Activated naive CD8-positive, alpha-beta T cell (primary cell): ENCODE data around the gene TP73.

Experiments
- H3K27ac Mint-ChIP-seq: one replicate; pipeline ENCODE4 v1.8.0; 2021; ENCODE audit warnings: mixed read lengths
- H3K27me3 Mint-ChIP-seq: one replicate; pipeline ENCODE4 v1.8.0; 2021; ENCODE audit warnings: mixed read lengths
- H3K36me3 Mint-ChIP-seq: one replicate; pipeline ENCODE4 v1.8.0; 2021; ENCODE audit warnings: mixed read lengths
- H3K4me1 Mint-ChIP-seq: one replicate; pipeline ENCODE4 v1.8.0; 2021; ENCODE audit warnings: low read depth, mixed read lengths
- H3K4me3 Mint-ChIP-seq: one replicate; pipeline ENCODE4 v1.8.0; 2021; ENCODE audit warnings: mild to moderate bottlenecking, mixed read lengths
- H3K9me3 Mint-ChIP-seq: one replicate; pipeline ENCODE4 v1.8.0; 2021; ENCODE audit warnings: low read depth, mixed read lengths

TP73 gene

DNA sequence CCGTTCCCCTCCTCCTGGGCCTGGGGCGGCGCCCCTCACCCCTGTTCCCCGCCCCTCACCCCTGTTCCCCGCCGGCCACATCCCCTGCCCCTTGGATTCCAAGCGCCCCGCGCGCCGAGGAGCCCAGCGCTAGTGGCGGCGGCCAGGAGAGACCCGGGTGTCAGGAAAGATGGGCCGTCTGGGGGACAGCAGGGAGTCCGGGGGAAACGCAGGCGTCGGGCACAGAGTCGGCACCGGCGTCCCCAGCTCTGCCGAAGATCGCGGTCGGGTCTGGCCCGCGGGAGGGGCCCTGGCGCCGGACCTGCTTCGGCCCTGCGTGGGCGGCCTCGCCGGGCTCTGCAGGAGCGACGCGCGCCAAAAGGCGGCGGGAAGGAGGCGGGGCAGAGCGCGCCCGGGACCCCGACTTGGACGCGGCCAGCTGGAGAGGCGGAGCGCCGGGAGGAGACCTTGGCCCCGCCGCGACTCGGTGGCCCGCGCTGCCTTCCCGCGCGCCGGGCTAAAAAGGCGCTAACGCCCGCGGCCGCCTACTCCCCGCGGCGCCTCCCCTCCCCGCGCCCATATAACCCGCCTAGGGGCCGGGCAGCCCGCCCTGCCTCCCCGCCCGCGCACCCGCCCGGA is at the start of gene TP73:
TSS of gene TP73 (plus strand) at position 587 of the 618 bp plus-strand sequence. CDS start 29,850 bp downstream, outside the sequence.
- H3K9me3 Mint-ChIP-seq, result no peaks in the 10 kb centered on the region
- peaks cover under 1% of the 10 kb centered on the region for H3K36me3 Mint-ChIP-seq
- peak within 1 kb of the TSS; percentile 59 for H3K4me3 Mint-ChIP-seq
- peaks cover 25% of the 10 kb centered on the region for H3K4me1 Mint-ChIP-seq
- H3K27me3 Mint-ChIP-seq, result peaks cover 20% of the 10 kb centered on the region
- H3K27ac Mint-ChIP-seq, result no peak within 1 kb of the TSS

DNA sequence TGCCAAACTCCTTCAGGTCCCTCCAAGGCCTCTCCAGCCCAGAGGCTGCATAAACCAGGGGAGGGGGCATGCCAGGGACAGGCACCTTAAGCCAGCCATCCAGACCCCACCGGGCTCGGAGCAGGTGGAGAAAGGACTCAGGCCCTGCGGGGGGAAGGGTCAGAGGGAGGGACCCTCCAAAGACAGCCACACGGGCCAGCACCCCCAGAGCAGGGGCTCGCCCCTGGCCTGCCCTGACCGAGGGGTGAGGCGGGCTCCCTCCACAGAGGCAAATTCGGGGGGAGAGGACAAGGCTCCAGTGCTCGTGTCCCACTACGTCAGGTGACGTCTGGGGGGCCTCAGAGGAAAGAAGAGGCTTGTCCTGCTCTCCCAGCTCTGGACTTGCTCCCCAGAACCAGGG is 49.2 kb upstream of the TP73 start:
- Mint-ChIP-seq H3K36me3 (no peaks in the 10 kb centered on the region), H3K4me3 (no peak overlapping the region), H3K4me1 (peaks cover 5% of the 10 kb centered on the region), H3K9me3 (no peaks in the 10 kb centered on the region), H3K27ac (no peak overlapping the region), H3K27me3 (no peaks in the 10 kb centered on the region)

DNA sequence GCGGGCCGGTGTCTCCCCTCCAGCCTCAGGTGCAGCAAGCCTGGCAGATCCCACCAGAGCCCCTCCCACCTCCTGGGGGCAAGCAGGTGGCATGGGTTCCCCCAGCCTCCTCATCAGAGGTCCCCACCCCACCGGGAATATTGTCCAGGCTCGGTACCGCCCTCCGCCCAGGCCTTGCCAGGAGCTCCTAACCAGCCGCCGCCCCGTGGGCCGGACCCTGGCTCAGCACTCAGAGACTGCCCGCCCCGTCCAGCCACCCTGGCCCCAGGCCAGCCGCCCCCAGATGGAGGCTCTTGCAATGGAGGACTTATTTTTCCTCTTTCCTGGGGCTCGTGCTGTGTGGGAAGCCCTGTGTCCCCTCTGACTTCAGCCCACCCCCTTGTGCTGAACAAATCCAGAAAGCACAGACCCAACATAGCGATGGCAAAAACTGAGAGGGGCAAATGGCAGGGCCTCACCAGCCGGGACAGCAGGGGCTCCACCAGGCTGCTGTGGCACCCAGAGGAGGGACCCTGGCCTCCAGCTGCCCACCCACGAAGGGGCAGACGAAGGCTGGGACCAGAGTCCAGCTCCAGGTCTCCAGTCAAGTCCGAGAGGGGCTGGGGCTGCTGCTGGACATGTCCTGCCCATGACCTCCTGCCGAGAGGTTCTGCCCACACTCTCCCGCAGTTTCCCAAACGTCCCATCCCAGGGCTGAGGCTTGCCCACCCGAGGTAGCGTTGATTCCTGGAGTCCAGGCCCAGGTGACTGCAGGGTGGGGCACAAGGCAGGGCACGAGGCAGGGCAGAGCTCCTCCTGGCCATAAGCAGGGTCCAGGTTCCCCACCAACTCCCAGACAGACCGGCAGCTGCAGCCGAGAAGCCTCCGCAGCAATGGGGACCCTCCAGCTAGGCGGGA is 48.5 kb upstream of the TP73 start:
- H3K36me3 Mint-ChIP-seq, result no peaks in the 10 kb centered on the region
- H3K4me3 Mint-ChIP-seq, result no peak overlapping the region
- no peak overlapping the region for H3K27ac Mint-ChIP-seq
- peaks cover 2% of the 10 kb centered on the region for H3K4me1 Mint-ChIP-seq
- H3K27me3 Mint-ChIP-seq, result no peaks in the 10 kb centered on the region
- no peaks in the 10 kb centered on the region for H3K9me3 Mint-ChIP-seq

DNA sequence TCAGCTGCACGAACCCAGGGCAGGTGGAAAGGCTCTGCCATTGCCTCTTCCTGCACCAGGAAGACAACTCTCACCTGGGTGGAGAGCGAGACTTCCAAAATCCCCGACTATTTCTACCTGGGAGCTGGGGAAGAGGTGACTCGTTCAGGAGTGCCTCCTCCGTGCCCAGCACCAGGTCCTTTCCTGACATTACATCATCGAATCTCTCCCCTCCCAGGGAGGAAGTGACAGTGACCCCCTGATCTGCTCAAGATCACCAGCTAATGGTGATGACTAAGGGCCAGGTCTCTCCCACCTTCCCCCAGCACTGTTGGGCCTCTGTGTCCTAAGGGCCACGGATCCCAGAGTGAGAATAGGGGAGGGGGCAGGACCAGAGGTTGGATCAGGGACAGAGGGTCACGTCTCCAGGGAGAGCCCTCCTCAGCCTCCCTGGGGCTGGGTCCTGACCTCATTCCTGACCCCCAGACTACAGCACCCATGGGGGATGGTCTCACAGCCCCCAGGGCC is 47.8 kb upstream of the TP73 start:
- H3K27ac Mint-ChIP-seq, result no peak overlapping the region
- peaks cover 3% of the 10 kb centered on the region for H3K27me3 Mint-ChIP-seq
- no peaks in the 10 kb centered on the region for H3K4me1 Mint-ChIP-seq
- no peak overlapping the region for H3K4me3 Mint-ChIP-seq
- no peaks in the 10 kb centered on the region for H3K36me3 Mint-ChIP-seq
- no peaks in the 10 kb centered on the region for H3K9me3 Mint-ChIP-seq

DNA sequence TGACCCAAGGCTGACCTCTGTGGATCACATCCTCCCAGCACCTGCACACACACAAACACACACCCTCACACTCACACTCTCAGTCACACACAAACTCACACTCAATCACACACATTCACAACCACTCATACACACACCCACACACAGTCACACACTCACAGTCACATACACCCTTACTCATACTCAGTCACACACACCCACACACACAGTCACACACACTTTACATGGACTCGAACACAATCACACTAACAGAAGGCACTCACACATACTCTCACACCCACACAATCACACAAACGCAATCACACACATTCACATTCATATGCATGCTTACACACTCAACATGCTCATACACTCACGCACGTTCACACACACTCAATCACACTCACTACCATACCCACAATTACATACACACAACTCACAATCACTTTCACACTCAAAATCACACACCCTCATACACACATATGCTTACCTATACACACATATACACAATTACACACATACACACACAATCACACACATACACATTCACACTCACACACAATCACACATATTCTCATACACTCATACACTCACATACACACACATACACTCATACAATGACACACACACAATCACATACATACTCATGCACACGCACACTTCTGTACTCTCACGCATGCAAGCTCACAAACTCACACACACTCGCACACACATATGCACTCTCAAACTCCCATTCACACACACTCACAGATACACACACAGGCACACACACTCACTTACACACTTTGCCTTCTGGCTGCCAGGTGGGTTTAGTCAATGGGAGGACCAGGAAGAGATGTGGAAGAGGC is 47.1 kb upstream of the TP73 start:
- H3K27me3 Mint-ChIP-seq, result peaks cover 3% of the 10 kb centered on the region
- H3K9me3 Mint-ChIP-seq, result no peaks in the 10 kb centered on the region

DNA sequence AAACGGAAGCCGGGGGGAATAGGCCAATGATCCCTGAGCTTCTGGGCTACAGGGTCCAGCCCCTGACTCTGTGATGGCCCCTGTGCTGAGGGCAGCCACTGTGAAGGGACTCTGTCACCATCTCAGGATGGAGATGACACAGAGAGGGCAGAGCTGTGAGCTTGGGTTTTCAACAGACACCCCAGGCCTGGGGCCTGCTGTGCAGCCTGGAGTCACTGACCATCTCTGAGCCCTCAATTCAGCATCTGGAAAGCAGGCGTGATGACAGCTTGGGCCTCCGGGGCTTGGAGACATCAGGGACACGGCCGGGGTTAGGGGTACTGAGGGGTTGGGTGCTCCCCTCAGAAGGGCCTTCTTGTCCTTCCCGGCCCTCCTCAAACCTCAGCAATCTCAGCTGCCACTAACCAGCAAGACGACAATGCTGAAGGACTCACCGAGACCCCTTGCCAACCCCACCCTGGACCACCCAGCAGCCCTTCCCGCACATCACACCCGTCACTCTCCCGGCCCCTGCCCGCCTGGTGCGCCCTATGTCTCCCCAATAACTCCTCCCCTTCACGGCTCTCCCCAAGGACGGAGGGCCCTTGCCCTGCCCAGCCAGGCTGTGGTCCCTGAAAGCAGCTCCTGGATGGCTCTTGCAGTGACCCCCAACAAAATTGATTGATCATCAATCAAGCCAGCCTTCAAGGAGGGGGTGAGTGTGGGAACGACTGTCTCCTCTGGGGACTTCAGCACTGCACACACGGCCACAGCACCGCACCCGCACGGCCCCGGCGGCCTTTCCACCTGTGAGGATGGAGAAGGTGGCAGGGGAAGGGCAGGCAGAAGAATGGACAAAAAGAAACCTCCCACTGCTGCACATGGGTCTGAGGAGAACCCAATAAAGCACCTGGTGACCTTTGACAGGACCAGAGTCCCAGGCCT is 45.3 kb upstream of the TP73 start:
- H3K9me3 Mint-ChIP-seq, result no peaks in the 10 kb centered on the region
- no peak overlapping the region for H3K27ac Mint-ChIP-seq
- peaks cover 5% of the 10 kb centered on the region for H3K27me3 Mint-ChIP-seq
- peaks cover 4% of the 10 kb centered on the region for H3K4me1 Mint-ChIP-seq
- H3K36me3 Mint-ChIP-seq, result no peaks in the 10 kb centered on the region
- no peak overlapping the region for H3K4me3 Mint-ChIP-seq

More for the DNA sequence above, 47.1 kb upstream of the TP73 start:
- H3K4me3 Mint-ChIP-seq, result no peak overlapping the region
- no peaks in the 10 kb centered on the region for H3K4me1 Mint-ChIP-seq
- no peaks in the 10 kb centered on the region for H3K36me3 Mint-ChIP-seq
- no peak overlapping the region for H3K27ac Mint-ChIP-seq

DNA sequence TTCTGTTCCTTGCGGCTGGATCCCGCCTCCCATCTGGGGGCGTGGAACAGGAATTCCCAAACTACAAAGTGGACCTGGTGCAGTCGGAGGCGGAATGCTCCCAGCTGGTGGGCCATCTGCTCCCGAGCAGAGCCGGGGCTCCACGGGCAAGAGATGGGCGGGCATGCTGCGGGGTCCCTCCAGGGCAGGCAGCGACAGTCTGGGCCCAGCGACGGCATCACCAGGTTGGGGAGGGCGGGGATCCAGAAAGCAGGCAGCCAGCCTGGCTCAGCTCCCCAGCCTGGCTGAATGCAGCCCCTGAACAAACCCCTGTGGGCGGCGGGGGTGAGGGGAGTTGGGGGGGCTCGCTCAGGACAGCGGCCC is 44.6 kb upstream of the TP73 start:
- no peaks in the 10 kb centered on the region for H3K36me3 Mint-ChIP-seq

DNA sequence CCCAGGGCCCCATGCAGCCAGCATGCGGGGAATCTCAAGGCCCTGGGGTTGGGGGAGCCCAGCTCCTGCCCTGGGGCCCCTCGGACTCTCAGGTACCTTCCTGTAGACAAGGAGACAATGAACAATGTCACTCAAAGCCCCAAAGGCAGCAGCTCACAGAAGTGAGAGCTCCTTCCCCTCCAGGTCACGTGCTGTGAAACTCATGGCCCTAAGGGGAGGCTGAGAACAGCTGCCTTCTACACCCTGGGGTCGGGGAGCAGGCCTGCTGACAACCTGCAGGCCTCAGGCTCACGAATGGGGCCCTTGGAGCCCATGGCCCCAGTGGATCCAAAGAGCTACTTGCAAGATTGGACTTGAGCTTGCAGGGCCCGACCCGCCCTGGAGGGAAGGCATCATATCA is 44.2 kb upstream of the TP73 start:
- Mint-ChIP-seq H3K4me3 (no peak overlapping the region), H3K4me1 (peaks cover 4% of the 10 kb centered on the region)

More for the DNA sequence above, 44.6 kb upstream of the TP73 start:
- Mint-ChIP-seq H3K4me1 (peaks cover 4% of the 10 kb centered on the region), H3K27me3 (peaks cover 5% of the 10 kb centered on the region), H3K9me3 (no peaks in the 10 kb centered on the region), H3K27ac (no peak overlapping the region), H3K4me3 (no peak overlapping the region)

DNA sequence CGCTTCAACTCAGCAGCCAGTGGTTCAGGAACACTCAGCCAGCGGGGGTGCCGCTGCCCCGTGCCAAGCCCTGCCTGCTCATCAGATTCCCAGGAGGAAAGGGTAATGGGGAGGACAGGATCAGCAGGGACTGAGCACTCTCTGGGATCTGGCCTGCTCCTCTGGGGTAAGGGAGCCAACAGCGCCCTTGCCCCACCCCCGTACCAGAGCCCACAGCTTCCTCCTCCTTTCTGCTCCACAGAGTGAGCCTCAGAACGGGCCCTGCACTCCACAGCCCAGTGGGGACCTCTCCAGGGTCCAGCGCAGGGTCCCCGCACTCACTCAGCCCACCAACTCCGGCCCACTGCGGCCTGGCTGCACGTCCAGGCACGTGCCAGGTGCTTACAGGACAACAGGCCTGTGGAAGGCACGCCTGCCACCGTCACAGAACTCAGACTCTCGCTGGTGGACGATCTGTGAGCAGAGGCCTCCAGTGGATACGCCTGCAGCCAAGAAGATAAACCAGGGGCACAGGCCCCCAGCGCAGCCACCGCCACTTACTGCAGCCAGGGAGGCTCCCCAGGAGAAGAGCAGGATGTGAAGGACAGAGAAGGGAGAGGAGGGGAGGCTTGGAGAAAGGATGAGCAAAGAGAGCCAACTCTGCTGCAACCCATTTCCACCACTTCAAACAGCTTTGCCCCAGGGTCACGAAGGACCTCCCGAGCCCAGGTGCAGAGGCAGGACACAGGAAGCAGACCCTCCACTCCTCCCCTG is 43.1 kb upstream of the TP73 start:
- Mint-ChIP-seq H3K4me1 (peaks cover 4% of the 10 kb centered on the region), H3K36me3 (no peaks in the 10 kb centered on the region), H3K27ac (no peak overlapping the region), H3K9me3 (no peaks in the 10 kb centered on the region), H3K27me3 (peaks cover 5% of the 10 kb centered on the region), H3K4me3 (peak overlapping the region; percentile 27)

More for the DNA sequence above, 44.2 kb upstream of the TP73 start:
- Mint-ChIP-seq H3K27ac (no peak overlapping the region), H3K27me3 (peaks cover 5% of the 10 kb centered on the region), H3K36me3 (no peaks in the 10 kb centered on the region), H3K9me3 (no peaks in the 10 kb centered on the region)

DNA sequence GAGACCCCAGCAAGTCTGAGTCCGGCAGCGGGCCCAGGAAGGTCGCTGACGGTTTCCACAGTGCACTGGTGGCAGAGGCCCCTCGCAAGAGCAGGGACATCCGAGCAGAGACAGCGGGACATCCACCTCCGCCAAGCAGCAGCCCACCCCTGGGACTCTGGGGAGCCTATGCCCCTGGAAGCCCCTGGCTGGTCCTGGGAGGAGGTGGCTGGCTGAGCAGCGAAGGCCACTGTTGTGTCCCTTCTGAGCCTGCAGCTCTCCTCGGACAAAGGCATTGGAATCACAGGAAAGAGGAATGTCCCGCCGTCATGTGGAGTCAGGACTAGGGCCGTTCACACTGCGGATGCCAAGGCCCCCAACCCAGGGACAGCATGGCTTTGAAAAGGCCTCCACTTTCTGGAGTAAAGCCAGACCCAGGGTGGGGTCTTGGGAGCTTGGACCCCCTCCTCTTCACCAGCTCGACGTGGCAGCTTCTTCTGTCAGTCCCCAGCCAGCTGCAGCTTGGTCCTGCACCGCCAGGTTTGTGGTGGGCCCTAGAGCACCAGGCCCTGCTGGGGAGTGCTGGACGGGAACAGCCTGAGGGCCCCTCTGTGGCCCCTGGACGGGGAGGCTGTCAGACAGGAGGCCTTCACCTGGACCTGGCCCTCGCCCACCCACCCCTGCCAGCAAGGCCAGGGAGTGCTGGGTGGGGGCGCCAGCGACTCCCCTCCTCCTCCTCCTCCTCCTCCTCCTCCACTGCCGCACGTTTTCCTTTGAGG is 42.4 kb upstream of the TP73 start:
- Mint-ChIP-seq H3K4me3 (peak overlapping the region; percentile 65), H3K27ac (no peak overlapping the region)

DNA sequence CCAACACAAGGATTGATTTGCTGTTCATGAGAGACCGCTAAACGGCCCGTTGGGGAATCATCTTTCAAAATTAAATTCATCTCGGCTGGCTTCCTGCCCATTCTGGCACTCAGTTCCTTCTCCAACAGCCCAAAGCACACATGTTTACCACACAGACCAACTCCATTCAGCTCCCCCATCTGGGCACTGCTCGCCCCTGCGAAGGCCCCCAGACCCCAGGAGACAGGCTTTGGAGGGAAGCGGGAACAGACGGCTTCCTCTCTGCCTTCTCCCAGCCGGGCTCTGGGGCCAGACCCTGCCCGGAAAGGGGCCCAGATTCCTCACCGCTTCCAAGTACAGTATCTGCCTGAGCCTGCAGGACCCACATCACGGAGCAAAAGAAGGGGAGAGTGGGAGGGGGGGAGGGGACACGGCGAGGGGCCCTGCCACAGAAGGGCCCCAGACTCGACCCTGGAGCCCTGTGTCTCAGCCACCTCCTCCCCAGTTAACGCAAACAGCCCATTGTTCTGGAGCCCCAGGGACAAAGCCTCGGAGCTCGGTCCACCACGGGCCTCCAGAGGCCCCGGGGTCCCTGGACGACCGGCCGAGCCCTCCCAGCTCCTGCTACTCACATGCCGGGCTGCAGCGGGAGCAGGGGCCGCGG is 41.7 kb upstream of the TP73 start:
- Mint-ChIP-seq H3K27ac (no peak overlapping the region), H3K4me1 (peaks cover 4% of the 10 kb centered on the region), H3K4me3 (peak overlapping the region; percentile 65), H3K36me3 (no peaks in the 10 kb centered on the region), H3K27me3 (peaks cover 5% of the 10 kb centered on the region), H3K9me3 (no peaks in the 10 kb centered on the region)

More for the DNA sequence above, 42.4 kb upstream of the TP73 start:
- peaks cover 5% of the 10 kb centered on the region for H3K27me3 Mint-ChIP-seq
- H3K9me3 Mint-ChIP-seq, result no peaks in the 10 kb centered on the region
- no peaks in the 10 kb centered on the region for H3K36me3 Mint-ChIP-seq
- H3K4me1 Mint-ChIP-seq, result peaks cover 4% of the 10 kb centered on the region

DNA sequence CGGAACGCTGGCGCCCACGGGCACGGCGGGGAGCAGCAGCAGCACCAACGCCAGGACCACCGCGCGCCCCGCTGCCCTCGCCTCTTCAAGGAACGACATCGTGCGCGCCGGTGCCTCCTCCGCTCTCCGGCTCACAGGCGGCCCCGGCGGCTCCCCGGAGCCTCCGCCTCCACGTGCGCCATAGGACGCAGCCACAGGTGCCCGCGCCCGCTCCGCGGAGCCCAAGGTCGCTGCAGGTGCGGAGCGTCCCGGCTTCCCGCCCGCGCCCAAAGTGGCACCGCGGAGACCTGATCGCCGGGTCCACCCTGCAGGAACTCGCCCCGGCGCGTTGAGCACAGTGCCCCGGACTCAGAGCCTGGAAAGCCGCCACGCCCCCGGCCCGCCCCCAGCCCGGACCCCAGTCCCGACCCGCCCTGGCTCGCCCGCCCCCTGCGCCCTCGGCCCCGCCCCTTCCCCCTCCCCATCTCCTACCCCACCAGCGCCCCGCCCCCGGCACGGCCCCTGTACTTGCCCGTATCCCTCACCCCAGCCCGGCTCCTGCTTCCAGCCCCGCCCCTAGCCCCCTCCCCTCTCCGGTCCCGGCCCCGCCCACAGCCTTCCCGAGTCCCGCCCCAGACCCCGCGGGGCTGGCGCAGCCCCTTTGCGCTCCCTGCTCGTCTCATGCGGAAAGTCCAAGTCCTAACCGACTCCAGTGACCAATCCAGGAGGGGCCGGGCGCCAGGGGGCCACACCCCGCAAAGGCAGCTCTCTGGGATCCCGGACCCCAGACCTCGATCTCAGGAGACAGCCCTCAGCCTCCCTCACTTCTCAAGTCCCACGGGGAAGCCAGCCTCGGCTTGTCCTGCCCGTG is 40.9 kb upstream of the TP73 start, which contains the start of gene MEGF6:
TSS of gene MEGF6 (minus strand) at position 339 of the 850 bp plus-strand sequence. CDS start at position 99, 240 bp downstream.
- Mint-ChIP-seq H3K4me1 (peaks cover 4% of the 10 kb centered on the region), H3K36me3 (no peaks in the 10 kb centered on the region), H3K27ac (no peak within 1 kb of the TSS), H3K9me3 (no peaks in the 10 kb centered on the region), H3K27me3 (peaks cover 5% of the 10 kb centered on the region), H3K4me3 (peak within 1 kb of the TSS; percentile 69)
